ENCODE measurements around the gene SHISAL1.
A peak's percentile ranks its signal among the peaks of the same experiment; 100 is the strongest.

The SHISAL1 gene

DNA sequence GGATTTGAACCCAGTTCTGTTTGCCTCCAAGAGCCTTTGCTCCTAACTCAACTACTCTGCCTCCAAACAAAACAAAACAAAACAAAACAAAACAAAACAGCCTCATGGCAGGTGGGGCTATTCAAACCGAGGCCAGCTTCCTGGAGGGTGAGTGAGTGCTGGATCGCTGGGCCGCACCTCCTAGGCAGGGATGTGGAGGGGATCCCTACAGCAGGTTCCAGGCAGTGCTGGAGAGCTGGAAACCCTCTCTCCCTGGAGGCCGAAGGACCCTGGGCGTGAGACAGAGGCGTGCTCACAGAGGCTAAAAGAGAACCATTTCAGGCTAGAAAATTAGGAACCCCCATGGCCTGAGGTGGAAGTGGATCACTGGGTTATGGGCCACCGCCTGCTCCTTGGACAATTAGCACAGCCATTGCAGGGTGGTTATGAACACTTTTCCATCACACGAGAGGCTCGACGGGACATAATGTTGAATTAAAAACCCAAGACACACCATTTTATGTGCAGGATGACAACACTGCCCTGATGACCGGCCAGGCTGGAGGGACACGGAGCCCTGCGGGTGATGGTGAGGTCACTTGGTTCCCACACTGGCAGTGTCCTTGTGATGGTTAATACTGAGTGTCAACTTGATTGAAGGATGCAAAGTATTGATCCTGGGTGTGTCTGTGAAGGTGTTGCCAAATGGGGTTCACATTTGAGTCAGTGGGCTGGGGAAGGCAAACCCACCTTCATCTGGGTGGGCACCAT, 35.2 kb downstream of the SHISAL1 start (continued):
- TF ChIP-seq, protein P1, sequence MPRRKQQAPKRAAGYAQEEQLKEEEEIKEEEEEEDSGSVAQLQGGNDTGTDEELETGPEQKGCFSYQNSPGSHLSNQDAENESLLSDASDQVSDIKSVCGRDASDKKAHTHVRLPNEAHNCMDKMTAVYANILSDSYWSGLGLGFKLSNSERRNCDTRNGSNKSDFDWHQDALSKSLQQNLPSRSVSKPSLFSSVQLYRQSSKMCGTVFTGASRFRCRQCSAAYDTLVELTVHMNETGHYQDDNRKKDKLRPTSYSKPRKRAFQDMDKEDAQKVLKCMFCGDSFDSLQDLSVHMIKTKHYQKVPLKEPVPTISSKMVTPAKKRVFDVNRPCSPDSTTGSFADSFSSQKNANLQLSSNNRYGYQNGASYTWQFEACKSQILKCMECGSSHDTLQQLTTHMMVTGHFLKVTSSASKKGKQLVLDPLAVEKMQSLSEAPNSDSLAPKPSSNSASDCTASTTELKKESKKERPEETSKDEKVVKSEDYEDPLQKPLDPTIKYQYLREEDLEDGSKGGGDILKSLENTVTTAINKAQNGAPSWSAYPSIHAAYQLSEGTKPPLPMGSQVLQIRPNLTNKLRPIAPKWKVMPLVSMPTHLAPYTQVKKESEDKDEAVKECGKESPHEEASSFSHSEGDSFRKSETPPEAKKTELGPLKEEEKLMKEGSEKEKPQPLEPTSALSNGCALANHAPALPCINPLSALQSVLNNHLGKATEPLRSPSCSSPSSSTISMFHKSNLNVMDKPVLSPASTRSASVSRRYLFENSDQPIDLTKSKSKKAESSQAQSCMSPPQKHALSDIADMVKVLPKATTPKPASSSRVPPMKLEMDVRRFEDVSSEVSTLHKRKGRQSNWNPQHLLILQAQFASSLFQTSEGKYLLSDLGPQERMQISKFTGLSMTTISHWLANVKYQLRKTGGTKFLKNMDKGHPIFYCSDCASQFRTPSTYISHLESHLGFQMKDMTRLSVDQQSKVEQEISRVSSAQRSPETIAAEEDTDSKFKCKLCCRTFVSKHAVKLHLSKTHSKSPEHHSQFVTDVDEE (CRISPR knock-in tag; IDR thresholded peaks at IDR 0.05), result no peak
- TF ChIP-seq ISL1 (CRISPR knock-in tag; IDR thresholded peaks at IDR 0.05), result no peak
- no peak for TF ChIP-seq ZFP30 (CRISPR knock-in tag; IDR thresholded peaks at IDR 0.05)
- no peak for TF ChIP-seq RARB (CRISPR knock-in tag; IDR thresholded peaks at IDR 0.05)
- no peak for TF ChIP-seq ZNF565 (CRISPR knock-in tag; conservative IDR thresholded peaks at IDR 0.05; ENCODE audit: low read depth)
- no peak for TF ChIP-seq ESRRG (CRISPR knock-in tag; IDR thresholded peaks at IDR 0.05)
- TF ChIP-seq TCF4 (CRISPR knock-in tag; IDR thresholded peaks at IDR 0.05; ENCODE audit: borderline replicate concordance), result no peak

DNA sequence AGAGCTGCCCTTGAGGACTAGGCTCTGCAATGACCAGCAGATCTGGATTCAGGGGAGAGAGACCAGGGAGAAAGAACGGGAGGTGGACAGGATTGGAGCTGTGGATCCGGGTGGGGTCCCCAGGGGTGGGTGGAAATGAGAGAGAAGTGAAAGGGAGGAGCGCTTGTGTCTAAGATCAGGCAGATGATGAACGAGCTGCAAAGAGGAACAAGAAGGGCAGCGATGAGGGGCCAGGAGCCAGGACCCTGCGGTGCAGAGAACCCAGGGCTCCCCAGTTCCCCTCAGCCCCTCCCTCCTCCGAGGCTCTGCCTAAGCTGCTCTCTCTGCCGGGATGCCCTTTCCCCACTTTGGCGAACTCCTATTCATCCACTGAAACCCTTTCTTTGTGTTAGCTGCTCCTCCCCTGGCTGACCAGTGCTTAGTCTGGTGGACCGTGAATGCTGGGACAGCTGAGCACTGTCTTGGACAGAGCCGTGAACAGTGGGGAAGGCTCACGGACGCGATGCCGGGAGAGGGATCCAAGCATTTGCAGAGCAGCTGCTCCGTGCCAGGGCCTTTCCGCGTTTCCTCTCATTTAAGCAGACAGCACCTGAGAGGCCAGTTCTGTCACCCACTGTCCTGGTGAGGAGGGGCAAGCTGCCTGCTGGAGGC, 35.9 kb downstream of the SHISAL1 start:
- TF ChIP-seq TCF4 (CRISPR knock-in tag; IDR thresholded peaks at IDR 0.05; ENCODE audit: borderline replicate concordance), result no peak
- TF ChIP-seq ZFP3 (CRISPR knock-in tag; IDR thresholded peaks at IDR 0.05), result peak; percentile 92
- TF ChIP-seq OSR1 (CRISPR knock-in tag; IDR thresholded peaks at IDR 0.05), result no peak
- no peak for TF ChIP-seq ARNTL (CRISPR knock-in tag; IDR thresholded peaks at IDR 0.05; ENCODE audit: borderline replicate concordance, low read depth)
- no peak for ATAC-seq

DNA sequence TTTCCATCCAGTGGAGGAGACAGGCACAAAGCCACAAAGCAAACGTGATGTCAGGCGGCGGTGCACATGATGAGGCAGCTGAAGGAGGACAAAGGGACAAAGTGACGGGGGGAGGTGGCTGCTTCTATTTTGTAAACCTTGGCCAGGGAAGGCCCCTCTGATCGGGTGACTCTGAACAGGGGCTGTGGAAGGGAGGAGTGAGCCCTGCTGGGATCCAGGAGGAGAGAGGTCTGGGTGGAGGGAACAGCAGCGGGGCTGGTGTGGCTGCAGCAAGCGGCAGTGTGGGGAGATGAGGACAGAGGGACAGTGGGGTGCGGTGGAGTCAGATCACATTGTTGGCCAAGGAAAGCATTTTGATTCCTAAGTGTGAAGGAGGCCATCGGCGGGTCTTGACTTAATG, 36.7 kb downstream of the SHISAL1 start:
- ATAC-seq, result no peak
- TF ChIP-seq, protein P2, sequence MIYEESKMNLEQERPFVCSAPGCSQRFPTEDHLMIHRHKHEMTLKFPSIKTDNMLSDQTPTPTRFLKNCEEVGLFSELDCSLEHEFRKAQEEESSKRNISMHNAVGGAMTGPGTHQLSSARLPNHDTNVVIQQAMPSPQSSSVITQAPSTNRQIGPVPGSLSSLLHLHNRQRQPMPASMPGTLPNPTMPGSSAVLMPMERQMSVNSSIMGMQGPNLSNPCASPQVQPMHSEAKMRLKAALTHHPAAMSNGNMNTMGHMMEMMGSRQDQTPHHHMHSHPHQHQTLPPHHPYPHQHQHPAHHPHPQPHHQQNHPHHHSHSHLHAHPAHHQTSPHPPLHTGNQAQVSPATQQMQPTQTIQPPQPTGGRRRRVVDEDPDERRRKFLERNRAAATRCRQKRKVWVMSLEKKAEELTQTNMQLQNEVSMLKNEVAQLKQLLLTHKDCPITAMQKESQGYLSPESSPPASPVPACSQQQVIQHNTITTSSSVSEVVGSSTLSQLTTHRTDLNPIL (CRISPR knock-in tag; IDR thresholded peaks at IDR 0.05; ENCODE audit: low read depth), result no peak
- TF ChIP-seq ZFP3 (CRISPR knock-in tag; IDR thresholded peaks at IDR 0.05), result no peak
- no peak for TF ChIP-seq ZFP30 (CRISPR knock-in tag; IDR thresholded peaks at IDR 0.05)
- TF ChIP-seq ARNTL (CRISPR knock-in tag; IDR thresholded peaks at IDR 0.05; ENCODE audit: borderline replicate concordance, low read depth), result no peak
- no peak for TF ChIP-seq PPARA (CRISPR knock-in tag; IDR thresholded peaks at IDR 0.05; ENCODE audit: borderline replicate concordance)
- TF ChIP-seq TCF4 (CRISPR knock-in tag; IDR thresholded peaks at IDR 0.05; ENCODE audit: borderline replicate concordance), result no peak
- TF ChIP-seq CSDC2 (CRISPR knock-in tag; IDR thresholded peaks at IDR 0.05), result no peak
- no peak for TF ChIP-seq RARB (CRISPR knock-in tag; IDR thresholded peaks at IDR 0.05)
- TF ChIP-seq OSR1 (CRISPR knock-in tag; IDR thresholded peaks at IDR 0.05), result no peak
- TF ChIP-seq ISL1 (CRISPR knock-in tag; IDR thresholded peaks at IDR 0.05), result no peak
- TF ChIP-seq SNAI2 (CRISPR knock-in tag; IDR thresholded peaks at IDR 0.05), result no peak
- TF ChIP-seq, protein P3, sequence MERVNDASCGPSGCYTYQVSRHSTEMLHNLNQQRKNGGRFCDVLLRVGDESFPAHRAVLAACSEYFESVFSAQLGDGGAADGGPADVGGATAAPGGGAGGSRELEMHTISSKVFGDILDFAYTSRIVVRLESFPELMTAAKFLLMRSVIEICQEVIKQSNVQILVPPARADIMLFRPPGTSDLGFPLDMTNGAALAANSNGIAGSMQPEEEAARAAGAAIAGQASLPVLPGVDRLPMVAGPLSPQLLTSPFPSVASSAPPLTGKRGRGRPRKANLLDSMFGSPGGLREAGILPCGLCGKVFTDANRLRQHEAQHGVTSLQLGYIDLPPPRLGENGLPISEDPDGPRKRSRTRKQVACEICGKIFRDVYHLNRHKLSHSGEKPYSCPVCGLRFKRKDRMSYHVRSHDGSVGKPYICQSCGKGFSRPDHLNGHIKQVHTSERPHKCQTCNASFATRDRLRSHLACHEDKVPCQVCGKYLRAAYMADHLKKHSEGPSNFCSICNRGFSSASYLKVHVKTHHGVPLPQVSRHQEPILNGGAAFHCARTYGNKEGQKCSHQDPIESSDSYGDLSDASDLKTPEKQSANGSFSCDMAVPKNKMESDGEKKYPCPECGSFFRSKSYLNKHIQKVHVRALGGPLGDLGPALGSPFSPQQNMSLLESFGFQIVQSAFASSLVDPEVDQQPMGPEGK (CRISPR knock-in tag; IDR thresholded peaks at IDR 0.05; ENCODE audit: borderline replicate concordance), result no peak
- TF ChIP-seq, protein P4, sequence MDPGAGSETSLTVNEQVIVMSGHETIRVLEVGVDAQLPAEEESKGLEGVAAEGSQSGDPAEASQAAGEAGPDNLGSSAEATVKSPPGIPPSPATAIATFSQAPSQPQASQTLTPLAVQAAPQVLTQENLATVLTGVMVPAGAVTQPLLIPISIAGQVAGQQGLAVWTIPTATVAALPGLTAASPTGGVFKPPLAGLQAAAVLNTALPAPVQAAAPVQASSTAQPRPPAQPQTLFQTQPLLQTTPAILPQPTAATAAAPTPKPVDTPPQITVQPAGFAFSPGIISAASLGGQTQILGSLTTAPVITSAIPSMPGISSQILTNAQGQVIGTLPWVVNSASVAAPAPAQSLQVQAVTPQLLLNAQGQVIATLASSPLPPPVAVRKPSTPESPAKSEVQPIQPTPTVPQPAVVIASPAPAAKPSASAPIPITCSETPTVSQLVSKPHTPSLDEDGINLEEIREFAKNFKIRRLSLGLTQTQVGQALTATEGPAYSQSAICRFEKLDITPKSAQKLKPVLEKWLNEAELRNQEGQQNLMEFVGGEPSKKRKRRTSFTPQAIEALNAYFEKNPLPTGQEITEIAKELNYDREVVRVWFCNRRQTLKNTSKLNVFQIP (CRISPR knock-in tag; IDR thresholded peaks at IDR 0.05; ENCODE audit: borderline replicate concordance, low read depth), result no peak
- no peak for TF ChIP-seq ESRRG (CRISPR knock-in tag; IDR thresholded peaks at IDR 0.05)

DNA sequence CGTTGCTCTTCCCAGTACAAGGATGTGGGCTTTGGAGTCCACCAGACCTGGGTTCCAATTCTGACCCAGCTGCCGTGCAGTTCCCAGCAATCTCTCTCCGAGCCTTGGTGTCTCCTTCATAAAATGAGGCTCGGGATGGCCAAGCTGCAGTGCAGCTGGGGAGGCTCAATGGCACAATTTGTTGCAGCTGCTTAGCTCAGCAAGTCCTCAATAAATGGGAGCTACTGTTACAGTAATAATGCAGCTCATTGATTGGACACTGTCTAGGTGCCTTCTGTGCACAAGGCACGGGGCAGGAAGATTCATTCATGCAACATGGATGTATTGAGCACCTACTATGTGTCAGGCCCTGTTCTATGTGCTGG, 37.1 kb downstream of the SHISAL1 start:
- ATAC-seq, result no peak
- TF ChIP-seq ISL1 (CRISPR knock-in tag; IDR thresholded peaks at IDR 0.05), result no peak
- TF ChIP-seq ZFP30 (CRISPR knock-in tag; IDR thresholded peaks at IDR 0.05), result no peak
- TF ChIP-seq ARNTL (CRISPR knock-in tag; IDR thresholded peaks at IDR 0.05; ENCODE audit: borderline replicate concordance, low read depth), result no peak
- no peak for TF ChIP-seq TCF4 (CRISPR knock-in tag; IDR thresholded peaks at IDR 0.05; ENCODE audit: borderline replicate concordance)
